Activated CD4-positive, alpha-beta T cell treated with anti-CD3 and anti-CD28 coated beads, Interleukin-2, amount 10 ng/mL, durations not matched to agents 7 days and 5 days (primary cell): ENCODE data around the gene DNM3. TPM values are rescaled to one million over a fixed set of nuclear protein-coding genes. Genes with fewer than 3 reads are reported as not detected.
"Not testable (repeated sequence)": the region's sequence is repeated elsewhere in the genome, so short reads cannot be mapped to it uniquely, and the experiment has no call there.

Experiments
- CTCF ChIA-PET: fragments of 350-600 bp; sonication (Branson Sonifier 250); formaldehyde crosslinking; loops from one replicate; lab custom pipeline; 2021; ENCODE audit warnings: antibody characterized with exemption; lab: Charles Lee
- POLR2A ChIA-PET: fragments of 350-600 bp; sonication (Branson Sonifier 250); formaldehyde crosslinking; loops from one replicate; lab custom pipeline; 2021; ENCODE audit warnings: antibody characterized with exemption; lab: Charles Lee
- DNase-seq: peaks from one replicate; pipeline ENCODE4 v3.0.0-alpha.2; 2020
- H3K27ac Mint-ChIP-seq: one replicate; pipeline ENCODE4 v1.8.0; 2021; ENCODE audit warnings: mild to moderate bottlenecking, moderate library complexity, mixed read lengths
- H3K27me3 Mint-ChIP-seq: one replicate; pipeline ENCODE4 v1.8.0; 2021; ENCODE audit warnings: mixed read lengths
- H3K36me3 Mint-ChIP-seq: one replicate; pipeline ENCODE4 v1.8.0; 2021; ENCODE audit warnings: low read depth, mixed read lengths
- H3K4me1 Mint-ChIP-seq: one replicate; pipeline ENCODE4 v1.8.0; 2021; ENCODE audit warnings: mixed read lengths
- H3K4me3 Mint-ChIP-seq: one replicate; pipeline ENCODE4 v1.8.0; 2021; ENCODE audit warnings: mild to moderate bottlenecking, moderate library complexity, mixed read lengths
- H3K9me3 Mint-ChIP-seq: one replicate; pipeline ENCODE4 v1.8.0; 2021; ENCODE audit warnings: mixed read lengths
- total RNA-seq, 2 experiments: library from RNA; stranded (reverse); gene quantifications; one replicate each; pipeline ENCODE4 v1.2.3, GENCODE V29; 2021

Gene DNM3
- total RNA-seq, 2 experiments from 2014 or later = 2.1 TPM

DNA sequence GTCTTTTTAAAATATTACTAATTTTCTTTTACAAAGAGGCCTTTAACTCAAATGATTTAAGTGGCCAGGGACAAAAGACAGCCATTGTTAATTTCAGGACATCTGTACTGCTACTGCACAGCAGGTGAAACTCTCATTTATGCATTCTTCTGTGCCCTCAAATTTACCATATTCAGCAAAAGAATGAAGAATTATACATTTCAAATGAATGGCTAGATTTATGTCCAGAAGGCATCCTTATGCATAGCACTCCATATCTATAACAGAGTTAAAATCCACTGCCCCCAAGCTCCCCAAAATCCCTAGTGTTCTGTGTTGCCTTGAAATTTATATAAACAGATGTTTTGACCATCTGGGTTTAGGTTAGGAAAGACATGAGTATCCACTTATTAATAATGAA is 202.6 kb downstream of the DNM3 start:
- CTCF ChIA-PET = no interaction called here
- no peaks in the 10 kb centered on the region for H3K9me3 Mint-ChIP-seq

GRCh38 chr1:172051898-172052297 is 210.6 kb downstream of the DNM3 start:
- no peaks in the 10 kb centered on the region for H3K27me3 Mint-ChIP-seq
- no peaks in the 10 kb centered on the region for H3K9me3 Mint-ChIP-seq
- CTCF ChIA-PET = interaction anchor here (1.2 kb wide), 1 partner anchor 67 kb away, joined by 3 read pairs; no protein-coding TSS in a partner anchor
- POLR2A ChIA-PET = no interaction called here
- H3K27ac Mint-ChIP-seq = no peak overlapping the region
- no peaks in the 10 kb centered on the region for H3K36me3 Mint-ChIP-seq
- DNase-seq = no peak
- H3K4me1 Mint-ChIP-seq = peaks cover 3% of the 10 kb centered on the region
- H3K4me3 Mint-ChIP-seq = no peak overlapping the region

More for the DNA sequence above, 202.6 kb downstream of the DNM3 start:
- no peak for DNase-seq
- peaks cover 9% of the 10 kb centered on the region for H3K4me1 Mint-ChIP-seq
- POLR2A ChIA-PET = no interaction called here
- H3K4me3 Mint-ChIP-seq = no peak overlapping the region
- no peaks in the 10 kb centered on the region for H3K27me3 Mint-ChIP-seq
- no peak overlapping the region for H3K27ac Mint-ChIP-seq
- peaks cover 5% of the 10 kb centered on the region for H3K36me3 Mint-ChIP-seq

GRCh38 chr1:172054172-172054571 is 212.9 kb downstream of the DNM3 start:
- no peaks in the 10 kb centered on the region for H3K36me3 Mint-ChIP-seq
- ChIA-PET POLR2A (no interaction called here), CTCF (no interaction called here)
- H3K4me3 Mint-ChIP-seq = no peak overlapping the region
- peaks cover 3% of the 10 kb centered on the region for H3K4me1 Mint-ChIP-seq
- no peaks in the 10 kb centered on the region for H3K27me3 Mint-ChIP-seq
- no peak overlapping the region for H3K27ac Mint-ChIP-seq
- no peaks in the 10 kb centered on the region for H3K9me3 Mint-ChIP-seq
- DNase-seq = no peak

- DNase-seq, H3K36me3 Mint-ChIP-seq, H3K9me3 Mint-ChIP-seq, H3K4me1 Mint-ChIP-seq, H3K4me3 Mint-ChIP-seq, CTCF ChIA-PET, POLR2A ChIA-PET, H3K27ac Mint-ChIP-seq, H3K27me3 Mint-ChIP-seq: not testable (repeated sequence)
Measured at GRCh38 chr1:172055816-172056419, 214.6 kb downstream of the DNM3 start.

DNA sequence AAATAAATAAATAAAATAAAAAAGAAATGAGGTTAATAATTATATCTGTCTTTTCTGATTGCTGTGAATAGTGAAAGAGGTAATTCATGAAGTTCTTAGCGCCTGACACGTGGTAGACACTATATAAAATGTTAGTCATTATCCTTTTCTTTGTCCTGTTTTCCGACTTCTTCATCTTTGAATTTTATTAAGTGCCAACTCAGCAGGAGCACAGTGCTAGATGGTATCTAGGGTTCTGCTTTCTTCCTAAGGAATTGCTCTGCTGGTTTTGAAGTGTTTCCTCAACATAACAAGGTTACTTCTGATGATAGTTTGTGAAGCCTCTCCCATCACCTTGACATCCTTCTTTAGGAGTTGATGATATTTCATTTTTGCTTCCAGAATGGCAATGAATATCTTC is 227.0 kb downstream of the DNM3 start:
- Mint-ChIP-seq H3K36me3 (no peaks in the 10 kb centered on the region), H3K9me3 (no peaks in the 10 kb centered on the region), H3K4me1 (no peaks in the 10 kb centered on the region), H3K27ac (no peak overlapping the region), H3K27me3 (no peaks in the 10 kb centered on the region), H3K4me3 (no peak overlapping the region)
- POLR2A ChIA-PET = no interaction called here
- DNase-seq = no peak
- CTCF ChIA-PET = interaction anchor here (0.6 kb wide), 1 partner anchor 10 kb away, joined by 4 read pairs; no protein-coding TSS in a partner anchor

DNA sequence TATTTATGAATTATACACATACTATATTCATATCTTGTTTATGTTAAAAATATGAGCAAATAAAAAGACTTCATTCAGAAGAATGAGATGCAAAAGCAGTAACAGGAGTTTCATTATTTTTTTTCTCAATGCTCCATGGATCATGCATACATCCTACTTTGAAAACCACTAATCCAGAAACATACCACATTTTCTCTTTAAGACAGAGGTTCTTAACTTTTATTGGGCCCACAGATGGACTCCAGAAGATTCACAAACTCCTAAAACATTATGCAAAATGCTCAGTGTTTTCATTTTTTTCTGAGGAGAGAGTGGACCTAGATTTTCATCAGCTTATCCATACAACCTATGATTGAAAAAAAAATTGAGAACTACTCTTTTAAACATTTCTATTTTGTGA is 227.8 kb downstream of the DNM3 start:
- no peak for DNase-seq
- ChIA-PET POLR2A (no interaction called here), CTCF (no interaction called here)
- Mint-ChIP-seq H3K9me3 (no peaks in the 10 kb centered on the region), H3K4me1 (no peaks in the 10 kb centered on the region), H3K4me3 (no peak overlapping the region), H3K27me3 (no peaks in the 10 kb centered on the region), H3K36me3 (no peaks in the 10 kb centered on the region), H3K27ac (no peak overlapping the region)

- H3K27ac Mint-ChIP-seq = no peak overlapping the region
Measured at GRCh38 chr1:172069534-172069933, 228.2 kb downstream of the DNM3 start.

DNA sequence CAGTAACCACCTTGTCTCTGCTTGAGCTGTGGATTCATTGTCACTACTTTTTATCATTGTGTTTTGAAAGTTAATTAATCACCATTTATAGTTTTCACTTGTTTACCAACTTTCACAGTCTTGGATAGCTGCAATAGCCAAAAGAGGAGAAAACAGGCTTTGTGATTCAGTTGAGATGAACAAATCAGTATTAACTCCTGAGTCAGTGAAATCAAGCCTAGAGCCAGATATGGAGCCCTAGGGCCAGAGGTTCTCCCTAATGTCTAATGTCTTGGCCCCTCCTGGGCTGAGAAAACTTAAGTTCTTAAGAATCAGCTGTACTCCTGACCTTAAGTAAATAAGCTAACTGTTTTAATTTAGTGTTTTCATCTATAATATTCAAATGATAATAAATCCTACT is 228.8 kb downstream of the DNM3 start:
- POLR2A ChIA-PET = no interaction called here
- no peak overlapping the region for H3K4me3 Mint-ChIP-seq
- DNase-seq = no peak
- CTCF ChIA-PET = no interaction called here
- H3K36me3 Mint-ChIP-seq = no peaks in the 10 kb centered on the region
- H3K9me3 Mint-ChIP-seq = no peaks in the 10 kb centered on the region
- H3K27me3 Mint-ChIP-seq = no peaks in the 10 kb centered on the region
- H3K4me1 Mint-ChIP-seq = no peaks in the 10 kb centered on the region
- H3K27ac Mint-ChIP-seq = no peak overlapping the region

More at GRCh38 chr1:172069534-172069933, 228.2 kb downstream of the DNM3 start:
- ChIA-PET POLR2A (no interaction called here), CTCF (no interaction called here)
- H3K4me1 Mint-ChIP-seq = no peaks in the 10 kb centered on the region
- no peak for DNase-seq
- H3K36me3 Mint-ChIP-seq = no peaks in the 10 kb centered on the region
- H3K4me3 Mint-ChIP-seq = no peak overlapping the region
- H3K27me3 Mint-ChIP-seq = no peaks in the 10 kb centered on the region
- H3K9me3 Mint-ChIP-seq = no peaks in the 10 kb centered on the region

GRCh38 chr1:172071746-172072145 is 230.4 kb downstream of the DNM3 start:
- Mint-ChIP-seq H3K36me3 (no peaks in the 10 kb centered on the region), H3K4me1 (no peaks in the 10 kb centered on the region), H3K27ac (no peak overlapping the region), H3K27me3 (no peaks in the 10 kb centered on the region), H3K4me3 (no peak overlapping the region), H3K9me3 (no peaks in the 10 kb centered on the region)
- POLR2A ChIA-PET = no interaction called here
- CTCF ChIA-PET = no interaction called here
- no peak for DNase-seq

DNA sequence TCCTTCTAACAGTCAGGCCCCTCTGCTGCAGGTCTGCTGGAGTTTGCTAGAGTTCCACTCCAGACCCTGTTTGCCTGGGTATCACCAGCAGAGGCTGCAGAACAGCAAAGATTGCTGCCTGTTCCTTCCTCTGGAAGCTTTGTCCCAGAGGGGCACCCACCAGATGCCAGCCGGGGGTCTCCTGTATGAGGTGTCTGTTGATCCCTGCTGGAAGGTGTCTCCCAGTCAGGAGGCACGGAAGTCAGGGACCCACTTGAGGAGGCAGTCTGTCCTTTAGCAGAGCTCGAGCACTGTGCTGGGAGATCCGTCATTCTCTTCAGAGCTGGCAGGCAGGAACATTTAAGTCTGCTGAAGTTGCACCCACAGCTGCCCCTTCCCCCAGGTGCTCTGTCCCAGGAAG is 238.6 kb downstream of the DNM3 start:
- H3K4me3 Mint-ChIP-seq, H3K9me3 Mint-ChIP-seq, POLR2A ChIA-PET, H3K27me3 Mint-ChIP-seq, DNase-seq, H3K36me3 Mint-ChIP-seq, H3K4me1 Mint-ChIP-seq, H3K27ac Mint-ChIP-seq: not testable (repeated sequence)
- CTCF ChIA-PET = interaction anchor here (1.5 kb wide), 1 partner anchor 57 kb away, joined by 3 read pairs; no protein-coding TSS in a partner anchor

GRCh38 chr1:172083191-172083590 is 241.9 kb downstream of the DNM3 start:
- H3K27ac Mint-ChIP-seq = no peak overlapping the region
- no peaks in the 10 kb centered on the region for H3K4me1 Mint-ChIP-seq
- DNase-seq = no peak
- H3K27me3 Mint-ChIP-seq = no peaks in the 10 kb centered on the region
- H3K36me3 Mint-ChIP-seq = no peaks in the 10 kb centered on the region
- ChIA-PET CTCF (no interaction called here), POLR2A (no interaction called here)
- H3K9me3 Mint-ChIP-seq = no peaks in the 10 kb centered on the region
- no peak overlapping the region for H3K4me3 Mint-ChIP-seq

DNA sequence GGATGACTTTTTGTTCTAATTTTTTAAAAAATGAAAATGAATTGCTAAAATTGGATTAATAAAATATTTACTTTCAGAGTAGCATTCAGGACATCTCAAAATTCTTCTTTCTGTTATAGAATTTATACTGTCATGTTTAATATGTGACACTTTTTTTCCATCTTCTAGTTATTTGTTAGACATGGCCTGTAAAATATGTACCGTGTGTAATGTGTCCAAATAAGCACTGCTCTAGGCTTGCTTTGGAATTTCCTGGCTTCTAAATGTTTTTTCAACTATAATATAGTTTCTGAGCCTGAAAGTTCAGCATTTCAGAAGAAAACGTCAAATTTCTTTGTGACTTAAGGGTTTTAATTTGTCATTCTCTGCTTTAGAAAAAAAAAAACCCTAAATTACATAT is 243.6 kb downstream of the DNM3 start:
- no peaks in the 10 kb centered on the region for H3K36me3 Mint-ChIP-seq
- H3K27me3 Mint-ChIP-seq = no peaks in the 10 kb centered on the region
- DNase-seq = no peak
- H3K27ac Mint-ChIP-seq = no peak overlapping the region
- no peaks in the 10 kb centered on the region for H3K9me3 Mint-ChIP-seq
- H3K4me3 Mint-ChIP-seq = no peak overlapping the region
- H3K4me1 Mint-ChIP-seq = no peaks in the 10 kb centered on the region
- ChIA-PET POLR2A (no interaction called here), CTCF (no interaction called here)

GRCh38 chr1:172085317-172085716 is 244.0 kb downstream of the DNM3 start:
- Mint-ChIP-seq H3K27ac (no peak overlapping the region), H3K27me3 (no peaks in the 10 kb centered on the region), H3K4me3 (no peak overlapping the region), H3K9me3 (no peaks in the 10 kb centered on the region), H3K4me1 (peaks cover 1% of the 10 kb centered on the region), H3K36me3 (no peaks in the 10 kb centered on the region)
- no peak for DNase-seq
- POLR2A ChIA-PET = no interaction called here
- CTCF ChIA-PET = no interaction called here

- ChIA-PET CTCF (no interaction called here), POLR2A (no interaction called here)
- no peaks in the 10 kb centered on the region for H3K27me3 Mint-ChIP-seq
- H3K27ac Mint-ChIP-seq = no peak overlapping the region
- H3K4me1 Mint-ChIP-seq = peaks cover 2% of the 10 kb centered on the region
- H3K36me3 Mint-ChIP-seq = no peaks in the 10 kb centered on the region
- no peak overlapping the region for H3K4me3 Mint-ChIP-seq
- DNase-seq = no peak
- H3K9me3 Mint-ChIP-seq = no peaks in the 10 kb centered on the region
Measured at GRCh38 chr1:172086137-172086536, 244.8 kb downstream of the DNM3 start.
